WERI-Rb-1 (cell line): ENCODE results near the gene CABP4.
A peak's percentile ranks its signal among the peaks of the same experiment; 100 is the strongest.

Experiments used
- DNase-seq: peaks from one replicate; pipeline ENCODE4 v3.0.0-alpha.2; 2020
- H3K27ac ChIP-seq: fragments of 250-450 bp; sonication (Bioruptor Pico); 2 replicates; pipeline ENCODE4 v1.5.1; 2020; ENCODE audit warnings: mild to moderate bottlenecking, moderate library complexity
- H3K27me3 ChIP-seq: fragments of 250-450 bp; sonication (Bioruptor Pico); 2 replicates; pipeline ENCODE4 v1.5.1; 2021; ENCODE audit warnings: mild to moderate bottlenecking, low read depth, moderate library complexity; ENCODE audit not compliant: insufficient read depth, severe bottlenecking
- H3K36me3 ChIP-seq: fragments of 250-450 bp; sonication (Bioruptor Pico); 2 replicates; pipeline ENCODE4 v1.5.1; 2020; ENCODE audit warnings: mild to moderate bottlenecking, moderate library complexity
- H3K4me3 ChIP-seq: 2 replicates; pipeline ENCODE4 v1.5.1; 2011; ENCODE audit warnings: low read depth, mild to moderate bottlenecking, control low read depth, low read length
- H3K9me3 ChIP-seq: fragments of 250-450 bp; sonication (Bioruptor Pico); 2 replicates; pipeline ENCODE4 v1.5.1; 2021; ENCODE audit warnings: mild to moderate bottlenecking, moderate library complexity; ENCODE audit not compliant: severe bottlenecking
- TF ChIP-seq, protein P1 (sequence below): IDR thresholded peaks from 2 replicates; pipeline ENCODE4 v1.5.1; 2011; ENCODE audit warnings: low read depth, mild to moderate bottlenecking, control low read depth, inconsistent platforms, low read length

The CABP4 gene

DNA sequence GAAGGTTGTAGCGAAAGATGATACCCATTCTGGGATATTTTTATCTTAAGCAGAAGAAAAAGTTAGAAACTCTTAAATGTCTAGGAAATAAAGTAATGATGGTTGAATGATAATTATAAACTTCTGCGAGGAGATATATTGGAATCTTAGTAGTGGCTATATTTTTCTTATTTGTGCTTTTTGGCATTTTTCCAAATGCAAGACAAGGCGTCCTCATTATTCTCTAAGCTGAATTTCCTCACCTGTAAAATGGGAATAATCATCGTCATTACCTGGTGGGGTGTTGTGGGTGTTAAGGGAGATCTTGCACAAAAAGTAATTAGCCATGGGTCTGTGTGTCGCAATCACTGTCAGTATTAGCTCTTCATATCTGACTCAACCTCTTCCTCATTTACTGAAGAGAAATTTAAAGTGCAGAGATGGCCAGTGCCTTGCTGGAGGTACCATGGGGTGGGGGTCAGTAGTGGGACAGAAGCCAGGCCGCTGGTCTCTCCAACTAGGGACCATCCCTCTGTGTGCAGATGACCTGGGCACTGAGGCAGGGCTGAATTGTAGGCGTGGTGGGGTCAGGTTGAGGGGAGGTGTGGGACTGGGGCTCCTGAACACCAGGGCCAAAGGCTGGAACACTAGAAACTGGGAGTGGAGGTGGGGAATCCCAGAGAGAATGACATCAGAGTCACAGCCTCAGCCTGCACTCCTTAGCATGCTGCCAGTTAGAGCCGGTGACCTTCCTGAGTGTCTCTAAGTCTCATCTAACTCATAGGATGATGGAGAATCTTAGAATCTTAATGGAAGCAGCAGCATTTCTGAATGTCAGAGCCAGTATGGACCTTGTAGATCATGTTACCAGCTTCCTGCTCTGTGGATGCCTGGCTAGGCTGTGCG lies 45.9 kb downstream of the CABP4 start:
- Histone ChIP-seq H3K9me3 (no peaks in the 10 kb centered on the region), H3K36me3 (peaks cover 51% of the 10 kb centered on the region), H3K4me3 (no peak overlapping the region), H3K27me3 (no peaks in the 10 kb centered on the region), H3K27ac (no peak overlapping the region)
- no peak for DNase-seq
- TF ChIP-seq, protein P1, sequence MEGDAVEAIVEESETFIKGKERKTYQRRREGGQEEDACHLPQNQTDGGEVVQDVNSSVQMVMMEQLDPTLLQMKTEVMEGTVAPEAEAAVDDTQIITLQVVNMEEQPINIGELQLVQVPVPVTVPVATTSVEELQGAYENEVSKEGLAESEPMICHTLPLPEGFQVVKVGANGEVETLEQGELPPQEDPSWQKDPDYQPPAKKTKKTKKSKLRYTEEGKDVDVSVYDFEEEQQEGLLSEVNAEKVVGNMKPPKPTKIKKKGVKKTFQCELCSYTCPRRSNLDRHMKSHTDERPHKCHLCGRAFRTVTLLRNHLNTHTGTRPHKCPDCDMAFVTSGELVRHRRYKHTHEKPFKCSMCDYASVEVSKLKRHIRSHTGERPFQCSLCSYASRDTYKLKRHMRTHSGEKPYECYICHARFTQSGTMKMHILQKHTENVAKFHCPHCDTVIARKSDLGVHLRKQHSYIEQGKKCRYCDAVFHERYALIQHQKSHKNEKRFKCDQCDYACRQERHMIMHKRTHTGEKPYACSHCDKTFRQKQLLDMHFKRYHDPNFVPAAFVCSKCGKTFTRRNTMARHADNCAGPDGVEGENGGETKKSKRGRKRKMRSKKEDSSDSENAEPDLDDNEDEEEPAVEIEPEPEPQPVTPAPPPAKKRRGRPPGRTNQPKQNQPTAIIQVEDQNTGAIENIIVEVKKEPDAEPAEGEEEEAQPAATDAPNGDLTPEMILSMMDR, result no peak

DNA sequence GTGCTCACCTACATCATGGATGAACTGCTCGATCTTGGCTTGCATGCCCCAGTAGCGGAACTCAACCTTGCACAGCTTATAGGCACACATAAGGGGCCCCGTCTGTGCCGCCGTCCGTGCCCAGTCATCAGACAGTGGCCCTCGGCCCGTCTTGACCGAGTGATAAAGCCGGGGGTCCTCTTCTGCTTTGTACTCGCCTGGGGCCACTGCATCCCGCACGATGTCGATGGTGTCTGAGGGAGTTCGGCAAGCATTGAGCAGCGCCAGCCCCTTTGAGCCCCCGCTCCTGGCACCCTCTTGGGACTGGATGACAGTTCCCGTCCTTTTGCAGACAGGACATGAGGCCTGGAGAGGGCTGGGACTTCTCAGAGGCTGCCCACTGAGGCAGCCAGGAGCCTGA lies 46.7 kb downstream of the CABP4 start:
- no peak overlapping the region for H3K4me3 ChIP-seq
- TF ChIP-seq, protein P1, result no peak
- no peaks in the 10 kb centered on the region for H3K27me3 ChIP-seq
- peaks cover 51% of the 10 kb centered on the region for H3K36me3 ChIP-seq
- DNase-seq, result no peak
- no peaks in the 10 kb centered on the region for H3K9me3 ChIP-seq
- H3K27ac ChIP-seq, result no peak overlapping the region

DNA sequence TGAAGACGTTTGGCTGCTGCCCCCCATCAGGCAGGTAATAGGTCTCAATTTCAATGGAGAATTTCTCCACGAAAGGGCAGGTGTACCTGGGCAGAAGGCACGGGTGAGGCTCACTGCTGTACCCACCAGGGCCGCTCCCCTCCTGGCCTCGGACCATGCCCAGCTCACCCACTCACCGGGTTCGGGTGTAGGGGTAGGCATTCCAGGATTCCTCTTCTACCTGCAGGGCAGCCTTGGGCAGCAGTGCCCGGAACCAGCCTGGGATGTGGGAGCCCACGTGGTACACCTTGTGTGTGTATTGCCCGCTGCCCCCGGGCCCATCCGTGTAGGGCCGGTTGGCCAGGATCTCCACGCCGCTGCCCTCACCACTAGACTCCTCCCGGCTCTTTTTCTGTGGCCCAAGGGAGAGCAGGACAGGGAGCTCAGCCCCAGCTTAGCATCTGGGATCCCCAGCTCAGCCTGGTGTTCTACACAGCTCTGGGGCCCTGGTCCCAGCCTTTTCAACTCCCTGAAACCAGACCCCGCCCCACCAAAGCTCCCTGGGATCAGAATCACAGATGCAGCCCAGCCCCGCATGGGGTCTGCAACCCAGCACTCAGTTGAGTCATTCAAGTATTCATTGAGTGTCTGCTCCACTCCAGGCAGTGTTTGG lies 47.3 kb downstream of the CABP4 start:
- no peak overlapping the region for H3K27ac ChIP-seq
- H3K4me3 ChIP-seq, result no peak overlapping the region
- no peak for DNase-seq
- no peaks in the 10 kb centered on the region for H3K27me3 ChIP-seq
- no peaks in the 10 kb centered on the region for H3K9me3 ChIP-seq
- TF ChIP-seq, protein P1, result no peak
- peaks cover 51% of the 10 kb centered on the region for H3K36me3 ChIP-seq

GRCh38 chr11:67503119-67504004 lies 48.2 kb downstream of the CABP4 start:
- no peaks in the 10 kb centered on the region for H3K27me3 ChIP-seq
- H3K27ac ChIP-seq, result peak overlapping the region; percentile 71
- peak; percentile 81 for DNase-seq
- TF ChIP-seq, protein P1, result no peak
- H3K9me3 ChIP-seq, result no peaks in the 10 kb centered on the region
- H3K36me3 ChIP-seq, result peaks cover 51% of the 10 kb centered on the region
- peak overlapping the region; percentile 88 for H3K4me3 ChIP-seq

DNA sequence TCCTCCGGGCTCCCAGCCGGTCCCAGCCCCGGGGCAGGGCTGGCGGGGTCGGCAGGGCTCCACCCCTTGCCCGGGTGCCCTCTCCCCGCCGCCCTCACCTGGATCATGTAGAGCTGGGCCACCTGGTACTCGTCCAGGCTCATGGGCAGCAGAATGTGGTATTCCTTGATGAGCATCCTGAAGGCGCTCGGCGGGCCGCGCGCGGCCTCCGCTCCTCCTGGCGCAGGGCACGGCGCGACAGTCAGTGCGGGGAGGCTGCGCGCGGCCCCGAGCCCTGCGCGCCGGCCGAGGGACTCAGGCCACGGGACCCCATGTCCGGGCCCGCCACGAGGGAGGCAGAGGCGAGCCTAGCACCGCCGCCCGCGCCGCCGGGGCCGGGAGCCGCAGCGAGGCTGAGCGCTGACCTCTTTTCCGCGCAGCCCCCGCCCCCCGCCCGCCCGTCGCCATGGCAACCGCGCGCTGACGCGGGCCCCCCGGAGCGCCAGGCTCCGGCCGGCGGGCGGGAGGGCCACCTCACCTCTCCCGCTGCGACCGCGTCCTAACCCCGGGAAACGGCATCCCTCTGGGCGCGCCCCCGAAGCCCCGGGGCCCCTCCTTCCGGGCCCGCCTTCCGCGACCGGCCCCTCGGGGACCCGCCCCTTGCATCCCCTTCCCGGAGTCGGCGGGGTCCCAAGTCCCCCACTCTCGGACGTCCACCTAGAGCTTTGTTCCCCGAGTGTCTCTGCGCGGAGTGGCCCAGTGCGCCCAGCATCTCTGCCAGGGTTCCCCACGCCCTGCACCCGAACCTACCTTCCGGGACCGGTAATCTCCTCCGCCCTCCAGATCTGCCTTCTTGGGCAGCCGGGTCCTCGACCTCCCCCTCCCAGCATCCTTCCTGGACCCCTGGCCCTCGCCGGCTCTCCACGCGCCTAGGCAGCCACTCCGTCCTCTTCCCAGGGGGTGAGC lies 49.1 kb downstream of the CABP4 start:
- H3K27me3 ChIP-seq, result no peaks in the 10 kb centered on the region
- TF ChIP-seq, protein P1, result no peak
- H3K4me3 ChIP-seq, result peak overlapping the region; percentile 88
- no peaks in the 10 kb centered on the region for H3K9me3 ChIP-seq
- peak overlapping the region; percentile 71 for H3K27ac ChIP-seq
- peaks cover 47% of the 10 kb centered on the region for H3K36me3 ChIP-seq
- no peak for DNase-seq
